Ascending aorta (tissue), 2 donors: ENCODE measurements around the gene GAB4. TPM values are rescaled to one million over a fixed set of nuclear protein-coding genes. Genes with fewer than 3 reads are reported as not detected.

ENCODE experiments used
- DNase-seq, 2 donors: peaks; one replicate each; pipeline ENCODE4 v3.0.0-alpha.2; 2019; ENCODE audit warnings: low spot score in 2 of 2
- H3K27ac ChIP-seq, 2 donors: fragments of 200-600 bp; sonication (generic); one replicate each; pipeline ENCODE4 v1.5.1; 2016 to 2017; ENCODE audit warnings: mild to moderate bottlenecking in 1 of 2
- H3K27me3 ChIP-seq: fragments of 200-600 bp; sonication (generic); one replicate; pipeline ENCODE4 v1.5.1; 2017
- H3K36me3 ChIP-seq, 2 donors: fragments of 200-600 bp; sonication (generic); one replicate each; pipeline ENCODE4 v1.5.1; 2016
- H3K4me1 ChIP-seq, 2 donors: fragments of 200-600 bp; sonication (generic); one replicate each; pipeline ENCODE4 v1.5.1; 2016 to 2017; ENCODE audit warnings: mild to moderate bottlenecking in 1 of 2
- H3K4me3 ChIP-seq, 2 donors: fragments of 200-600 bp; sonication (generic); one replicate each; pipeline ENCODE4 v1.5.1; 2016 to 2017; ENCODE audit warnings: mild to moderate bottlenecking in 1 of 2
- H3K9me3 ChIP-seq, 2 donors: fragments of 200-600 bp; sonication (generic); one replicate each; pipeline ENCODE4 v1.5.1; 2016
- CTCF ChIP-seq, 3 experiments: fragments of 200-600 bp in 2 of 3; fragments of 450-650 bp in 1 of 3; sonication (generic) in 2 of 3; IDR thresholded peaks; one replicate each; pipeline ENCODE4 v1.5.1; 2016 to 2019; ENCODE audit warnings: antibody characterized with exemption in 3 of 3, mild to moderate bottlenecking in 1 of 3, moderate library complexity in 1 of 3
- intact Hi-C: fragments of 100-400 bp; cut with DNase I; formaldehyde crosslinking; loops from one replicate; pipeline ENCODE4 v1.15.1; 2023
- total RNA-seq: library from RNA; depleted of rRNA; stranded (reverse); fragments of >200 nt; gene quantifications from one replicate; pipeline ENCODE4 v1.1.0, GENCODE V29; 2016

GAB4 gene
- total RNA-seq, 1 donor from 2014 or later: not detected

- Histone ChIP-seq H3K4me1 (no peaks in the 10 kb centered on the region), H3K27ac (no peak overlapping the region), H3K36me3 (no peaks in the 10 kb centered on the region), H3K4me3 (no peak overlapping the region), H3K27me3 (no peaks in the 10 kb centered on the region), H3K9me3 (no peaks in the 10 kb centered on the region)
- intact Hi-C loops: no loop called here
- DNase-seq: no peak
- no peak for TF ChIP-seq CTCF (IDR thresholded peaks at IDR 0.05)
Measured at GRCh38 chr22:16972311-16972710, 35.7 kb downstream of the GAB4 start.

- no peak for DNase-seq
- no peaks in the 10 kb centered on the region for H3K9me3 ChIP-seq
- TF ChIP-seq CTCF (IDR thresholded peaks at IDR 0.05): no peak
- H3K27me3 ChIP-seq: no peaks in the 10 kb centered on the region
- no peaks in the 10 kb centered on the region for H3K36me3 ChIP-seq
- H3K4me3 ChIP-seq: no peak overlapping the region
- intact Hi-C loops: no loop called here
- no peaks in the 10 kb centered on the region for H3K4me1 ChIP-seq
- no peak overlapping the region for H3K27ac ChIP-seq
Measured at GRCh38 chr22:16970446-16970845, 37.6 kb downstream of the GAB4 start.

- no peaks in the 10 kb centered on the region for H3K27me3 ChIP-seq
- no peaks in the 10 kb centered on the region for H3K36me3 ChIP-seq
- no peak for DNase-seq
- H3K9me3 ChIP-seq: no peaks in the 10 kb centered on the region
- intact Hi-C loops: no loop called here
- no peak overlapping the region for H3K27ac ChIP-seq
- no peak overlapping the region for H3K4me3 ChIP-seq
- no peaks in the 10 kb centered on the region for H3K4me1 ChIP-seq
- TF ChIP-seq CTCF (IDR thresholded peaks at IDR 0.05): no peak
Measured at GRCh38 chr22:16969508-16970327, 38.3 kb downstream of the GAB4 start.

- H3K4me1 ChIP-seq: no peaks in the 10 kb centered on the region
- H3K27ac ChIP-seq: no peak overlapping the region
- no peaks in the 10 kb centered on the region for H3K36me3 ChIP-seq
- intact Hi-C loops: no loop called here
- no peak for TF ChIP-seq CTCF (IDR thresholded peaks at IDR 0.05)
- H3K27me3 ChIP-seq: no peaks in the 10 kb centered on the region
- H3K4me3 ChIP-seq: no peak overlapping the region
- H3K9me3 ChIP-seq: no peaks in the 10 kb centered on the region
- DNase-seq: no peak
Measured at GRCh38 chr22:16968218-16968595, 39.8 kb downstream of the GAB4 start.

GRCh38 chr22:16967453-16968217 is 40.4 kb downstream of the GAB4 start:
- no peak for TF ChIP-seq CTCF (IDR thresholded peaks at IDR 0.05)
- intact Hi-C loops: no loop called here

More at GRCh38 chr22:16967453-16968217, 40.4 kb downstream of the GAB4 start:
- no peaks in the 10 kb centered on the region for H3K9me3 ChIP-seq
- H3K36me3 ChIP-seq: no peaks in the 10 kb centered on the region
- H3K27ac ChIP-seq: no peak overlapping the region
- no peaks in the 10 kb centered on the region for H3K4me1 ChIP-seq
- no peak overlapping the region for H3K4me3 ChIP-seq
- DNase-seq: no peak
- H3K27me3 ChIP-seq: no peaks in the 10 kb centered on the region
